Ishikawa (cell line): ENCODE measurements around the gene GFRA1.

Experiments
- CEBPB ChIP-seq: IDR thresholded peaks from 2 replicates; pipeline ENCODE4 v1.6.1; 2012
- CREB1 ChIP-seq: IDR thresholded peaks from 2 replicates; pipeline ENCODE4 v1.6.1; 2012; ENCODE audit warnings: low read depth
- EGR1 ChIP-seq: IDR thresholded peaks from 2 replicates; pipeline ENCODE4 v1.6.1; 2012
- EP300 ChIP-seq: IDR thresholded peaks from 2 replicates; pipeline ENCODE4 v1.6.1; 2012; ENCODE audit warnings: borderline replicate concordance
- FOXM1 ChIP-seq: IDR thresholded peaks from 2 replicates; pipeline ENCODE4 v1.6.1; 2012; ENCODE audit warnings: low read depth, borderline replicate concordance
- MAX ChIP-seq: IDR thresholded peaks from 2 replicates; pipeline ENCODE4 v1.6.1; 2012
- NFIC ChIP-seq: IDR thresholded peaks from 2 replicates; pipeline ENCODE4 v1.6.1; 2012
- RAD21 ChIP-seq: IDR thresholded peaks from 2 replicates; pipeline ENCODE4 v1.6.1; 2012; ENCODE audit warnings: low read depth
- REST ChIP-seq: IDR thresholded peaks from 2 replicates; pipeline ENCODE4 v1.6.1; 2012; ENCODE audit warnings: low read depth, mild to moderate bottlenecking
- TAF1 ChIP-seq: IDR thresholded peaks from 2 replicates; pipeline ENCODE4 v1.6.1; 2012; ENCODE audit warnings: low read depth, mild to moderate bottlenecking
- TCF12 ChIP-seq: IDR thresholded peaks from 2 replicates; pipeline ENCODE4 v1.6.1; 2012; ENCODE audit warnings: low read depth
- TEAD4 ChIP-seq: IDR thresholded peaks from 2 replicates; pipeline ENCODE4 v1.6.1; 2012
- YY1 ChIP-seq: IDR thresholded peaks from 2 replicates; pipeline ENCODE4 v1.6.1; 2012; ENCODE audit warnings: low read depth
- ZBTB7A ChIP-seq: IDR thresholded peaks from 2 replicates; pipeline ENCODE4 v1.6.1; 2012; ENCODE audit warnings: low read depth
- TF ChIP-seq, protein P1 (sequence below): IDR thresholded peaks from 2 replicates; pipeline ENCODE4 v1.6.1; 2012

Gene GFRA1

DNA sequence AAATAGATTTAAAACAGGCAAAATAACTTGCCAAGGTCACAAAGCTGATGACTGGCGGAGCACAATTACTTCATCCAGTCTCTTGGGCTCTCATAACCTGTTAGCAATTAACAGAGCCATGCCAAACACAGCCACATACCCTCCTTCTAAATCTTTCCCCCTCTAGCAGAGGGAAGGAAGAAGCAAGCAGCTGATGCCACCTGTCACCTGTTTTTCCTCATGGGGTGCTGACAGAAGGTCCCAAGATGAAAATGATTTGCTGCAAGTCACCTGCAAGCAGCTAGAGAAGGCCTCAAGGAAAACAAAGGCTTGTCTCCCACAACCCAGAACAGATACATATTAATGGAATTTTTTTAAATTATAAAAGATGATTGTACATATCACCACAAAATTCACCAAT is 117.8 kb downstream of the GFRA1 start:
- no peak for TF ChIP-seq MAX
- no peak for TF ChIP-seq EP300
- no peak for TF ChIP-seq YY1
- TF ChIP-seq TEAD4: no peak
- TF ChIP-seq REST: no peak
- no peak for TF ChIP-seq FOXM1
- TF ChIP-seq CEBPB: no peak
- TF ChIP-seq CREB1: no peak
- no peak for TF ChIP-seq RAD21
- no peak for TF ChIP-seq TAF1
- no peak for TF ChIP-seq NFIC
- TF ChIP-seq TCF12: no peak
- TF ChIP-seq, protein P1, sequence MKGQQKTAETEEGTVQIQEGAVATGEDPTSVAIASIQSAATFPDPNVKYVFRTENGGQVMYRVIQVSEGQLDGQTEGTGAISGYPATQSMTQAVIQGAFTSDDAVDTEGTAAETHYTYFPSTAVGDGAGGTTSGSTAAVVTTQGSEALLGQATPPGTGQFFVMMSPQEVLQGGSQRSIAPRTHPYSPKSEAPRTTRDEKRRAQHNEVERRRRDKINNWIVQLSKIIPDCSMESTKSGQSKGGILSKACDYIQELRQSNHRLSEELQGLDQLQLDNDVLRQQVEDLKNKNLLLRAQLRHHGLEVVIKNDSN: no peak
- TF ChIP-seq EGR1: no peak
- TF ChIP-seq ZBTB7A: no peak

GRCh38 chr10:116154651-116155050 is 118.4 kb downstream of the GFRA1 start:
- TF ChIP-seq YY1 (no peak), EP300 (no peak), REST (no peak), RAD21 (no peak), MAX (no peak), TCF12 (no peak), TEAD4 (no peak), ZBTB7A (no peak), CREB1 (no peak), FOXM1 (no peak), EGR1 (no peak), CEBPB (no peak), TAF1 (no peak)
- TF ChIP-seq, protein P1: no peak

- TF ChIP-seq ZBTB7A (no peak), NFIC (no peak), FOXM1 (no peak)
These were observed 121.9 kb downstream of the GFRA1 start for GRCh38 chr10:116151076-116151475.

DNA sequence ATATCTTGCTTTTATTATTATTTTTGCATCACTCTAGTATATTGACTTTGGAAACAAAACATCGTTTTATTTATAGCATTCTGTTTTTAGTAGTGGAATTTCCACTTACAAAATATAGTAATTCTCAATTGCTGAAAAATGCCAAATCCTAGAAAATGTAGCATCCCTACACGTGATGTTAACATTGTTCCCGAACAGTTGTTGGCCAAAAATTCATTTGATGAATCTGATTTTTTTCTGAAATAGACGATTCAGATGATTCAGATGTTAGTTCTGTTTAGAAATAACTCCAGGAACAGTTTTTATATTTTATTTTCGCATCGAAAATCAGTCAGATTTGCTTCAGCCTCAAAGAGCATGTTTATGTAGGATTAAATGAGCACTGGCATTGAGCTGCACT is 122.4 kb downstream of the GFRA1 start:
- no peak for TF ChIP-seq RAD21

- no peak for TF ChIP-seq TEAD4
- TF ChIP-seq REST: no peak
These were observed 125.7 kb downstream of the GFRA1 start for GRCh38 chr10:116147147-116147905.
